Thoracic aorta (tissue), 2 donors: ENCODE data around the gene TNK2. TPM values are rescaled to one million over a fixed set of nuclear protein-coding genes. Genes with fewer than 3 reads are reported as not detected.
"Not testable (repeated sequence)": the region's sequence is repeated elsewhere in the genome, so short reads cannot be mapped to it uniquely, and the experiment has no call there.

Source experiments
- ATAC-seq: fragments of 150-250 bp; one replicate; pipeline ENCODE4 v1.8.0; 2017; ENCODE audit warnings: low read depth; ENCODE audit not compliant: insufficient number of reproducible peaks, low FRiP score
- DNase-seq: peaks from one replicate; pipeline ENCODE4 v3.0.0-alpha.2; 2020; ENCODE audit warnings: low spot score
- H3K27ac ChIP-seq, 2 donors: fragments of 200-600 bp; sonication (generic); 1 replicate in 1 of 2; 2 replicates in 1 of 2; pipeline ENCODE4 v1.5.1; 2016; ENCODE audit warnings: mild to moderate bottlenecking in 2 of 2, moderate library complexity in 2 of 2
- H3K27me3 ChIP-seq: fragments of 200-600 bp; sonication (generic); replicated peaks from 2 replicates; pipeline ENCODE4 v1.6.0; 2016; ENCODE audit warnings: mild to moderate bottlenecking; ENCODE audit not compliant: insufficient read depth
- H3K36me3 ChIP-seq: fragments of 200-600 bp; sonication (generic); one replicate; pipeline ENCODE4 v1.5.1; 2016
- H3K4me1 ChIP-seq, 2 donors: fragments of 200-600 bp; sonication (generic); 1 replicate in 1 of 2; 2 replicates in 1 of 2; pipeline versions ENCODE4 v1.5.1 to v1.6.0; 2016; ENCODE audit warnings: low read depth in 2 of 2, mild to moderate bottlenecking in 1 of 2; ENCODE audit not compliant: control insufficient read depth in 1 of 2
- H3K4me3 ChIP-seq: fragments of 200-600 bp; sonication (generic); 2 replicates; pipeline ENCODE4 v1.5.1; 2016; ENCODE audit warnings: mild to moderate bottlenecking
- H3K9me3 ChIP-seq: fragments of 200-600 bp; sonication (generic); 2 replicates; pipeline ENCODE4 v1.5.1; 2016
- CTCF ChIP-seq: fragments of 200-600 bp; sonication (generic); IDR thresholded peaks from one replicate; pipeline ENCODE4 v1.5.1; 2019; ENCODE audit warnings: antibody characterized with exemption
- total RNA-seq, 2 donors: library from RNA; depleted of rRNA; stranded (reverse); fragments of >200 nt; gene quantifications; one replicate each; pipeline versions ENCODE4 v1.1.0 to v1.2.3, GENCODE V29; 2016

Gene TNK2
- total RNA-seq, 2 donors from 2014 or later: 38.9 to 69.8 TPM

- peaks cover 16 to 31% of the 10 kb centered on the region in 2 donors for H3K4me1 ChIP-seq
Observed at GRCh38 chr3:195906865-195907683, 1.3 kb downstream of the TNK2 start.

GRCh38 chr3:195905970-195906864, 2.1 kb downstream of the TNK2 start:
- peak overlapping the region; percentile 80 for H3K4me3 ChIP-seq
- H3K36me3 ChIP-seq: no peaks in the 10 kb centered on the region
- H3K4me1 ChIP-seq: peaks cover 16 to 31% of the 10 kb centered on the region in 2 donors
- H3K9me3 ChIP-seq: no peaks in the 10 kb centered on the region
- no peaks in the 10 kb centered on the region for H3K27me3 ChIP-seq
- H3K27ac ChIP-seq: peak overlapping the region in 1 of 2 donors; percentile 55
- DNase-seq (no peak), ATAC-seq (no peak)
- no peak for TF ChIP-seq CTCF

More at GRCh38 chr3:195906865-195907683, 1.3 kb downstream of the TNK2 start:
- ATAC-seq (no peak), DNase-seq (no peak)
- H3K27ac ChIP-seq: peak overlapping the region in 1 of 2 donors; percentile 55
- no peak for TF ChIP-seq CTCF
- H3K4me3 ChIP-seq: peak overlapping the region; percentile 80
- H3K9me3 ChIP-seq: no peaks in the 10 kb centered on the region
- H3K36me3 ChIP-seq: no peaks in the 10 kb centered on the region
- no peaks in the 10 kb centered on the region for H3K27me3 ChIP-seq

GRCh38 chr3:195904368-195904767, 4.0 kb downstream of the TNK2 start:
- no peaks in the 10 kb centered on the region for H3K36me3 ChIP-seq
- no peak overlapping the region for H3K4me3 ChIP-seq
- DNase-seq: no peak
- ATAC-seq: no peak
- TF ChIP-seq CTCF: no peak
- H3K27ac ChIP-seq: no peak overlapping the region
- H3K4me1 ChIP-seq: peaks cover 16 to 23% of the 10 kb centered on the region in 2 donors
- H3K27me3 ChIP-seq: no peaks in the 10 kb centered on the region
- H3K9me3 ChIP-seq: no peaks in the 10 kb centered on the region

GRCh38 chr3:195903950-195904290, 4.4 kb downstream of the TNK2 start:
- Histone ChIP-seq H3K27me3 (no peaks in the 10 kb centered on the region), H3K36me3 (no peaks in the 10 kb centered on the region), H3K4me1 (peaks cover 16 to 23% of the 10 kb centered on the region in 2 donors), H3K9me3 (no peaks in the 10 kb centered on the region), H3K4me3 (no peak overlapping the region), H3K27ac (no peak overlapping the region)
- DNase-seq: no peak
- TF ChIP-seq CTCF: no peak
- ATAC-seq: no peak

- not testable (repeated sequence) for H3K27ac ChIP-seq, DNase-seq, H3K36me3 ChIP-seq, ATAC-seq, H3K4me3 ChIP-seq, H3K9me3 ChIP-seq, H3K27me3 ChIP-seq
- H3K4me1 ChIP-seq: peaks cover 12% of the 10 kb centered on the region in 2 donors
Observed at GRCh38 chr3:195902634-195903033, 5.7 kb downstream of the TNK2 start.

- DNase-seq, H3K4me3 ChIP-seq, H3K36me3 ChIP-seq, H3K27ac ChIP-seq, ATAC-seq, H3K9me3 ChIP-seq, H3K27me3 ChIP-seq: not testable (repeated sequence)
- H3K4me1 ChIP-seq: peaks cover 7 to 11% of the 10 kb centered on the region in 2 donors
Observed at GRCh38 chr3:195901836-195902585, 6.3 kb downstream of the TNK2 start.
